OCI-LY1 (cell line): ENCODE measurements around the gene GPR39.

Experiments used
- H2AFZ ChIP-seq: fragments of 200-600 bp; sonication (generic), shearing (Covaris generic); 2 replicates; pipeline ENCODE4 v1.6.0; 2014; ENCODE audit warnings: antibody characterized with exemption, mild to moderate bottlenecking, low read length
- H3F3A ChIP-seq: fragments of 200-600 bp; sonication (generic), shearing (Covaris generic); 2 replicates; pipeline ENCODE4 v1.6.0; 2014; ENCODE audit warnings: mild to moderate bottlenecking, antibody characterized with exemption, low read length, moderate library complexity; ENCODE audit not compliant: insufficient read depth
- H3K27ac ChIP-seq: fragments of 200-600 bp; sonication (generic); 2 replicates; pipeline ENCODE4 v1.5.1; 2014; ENCODE audit warnings: low read length, mixed run types, mild to moderate bottlenecking, low read depth; ENCODE audit not compliant: poor library complexity, severe bottlenecking
- H3K27me3 ChIP-seq: fragments of 200-600 bp; sonication (generic); 2 replicates; pipeline ENCODE4 v1.6.0; 2014; ENCODE audit warnings: antibody characterized with exemption, mild to moderate bottlenecking, low read length, moderate library complexity; ENCODE audit not compliant: insufficient read depth
- H3K36me3 ChIP-seq: fragments of 200-600 bp; sonication (generic); 2 replicates; pipeline ENCODE4 v1.6.1; 2014; ENCODE audit warnings: mild to moderate bottlenecking, antibody characterized with exemption, low read length, moderate library complexity, mixed read lengths; ENCODE audit not compliant: insufficient read depth
- H3K4me1 ChIP-seq: fragments of 200-600 bp; sonication (generic); 2 replicates; pipeline ENCODE4 v1.5.1; 2014; ENCODE audit warnings: mild to moderate bottlenecking, low read length, moderate library complexity; ENCODE audit not compliant: insufficient read depth, severe bottlenecking
- H3K4me2 ChIP-seq: fragments of 200-600 bp; sonication (generic), shearing (Covaris generic); 2 replicates; pipeline ENCODE4 v1.6.1; 2014; ENCODE audit warnings: low read length
- H3K4me3 ChIP-seq: fragments of 200-600 bp; sonication (generic); 2 replicates; pipeline ENCODE4 v1.5.1; 2014; ENCODE audit warnings: low read length, low read depth, mild to moderate bottlenecking, mixed read lengths; ENCODE audit not compliant: poor library complexity, severe bottlenecking
- H3K79me2 ChIP-seq: fragments of 200-600 bp; shearing (Covaris generic); 2 replicates; pipeline ENCODE4 v1.6.1; 2016; ENCODE audit warnings: mixed run types, low read length, mixed read lengths; ENCODE audit not compliant: insufficient read depth
- H3K9ac ChIP-seq: fragments of 200-600 bp; sonication (generic), shearing (Covaris generic); 2 replicates; pipeline ENCODE4 v1.6.1; 2014; ENCODE audit warnings: mild to moderate bottlenecking, low read length, mixed read lengths
- H3K9me2 ChIP-seq: fragments of 200-600 bp; sonication (generic), shearing (Covaris generic); 2 replicates; pipeline ENCODE4 v1.6.1; 2014; ENCODE audit warnings: low read depth, mild to moderate bottlenecking, low read length, mixed read lengths
- H3K9me3 ChIP-seq: fragments of 200-600 bp; shearing (Covaris generic); 2 replicates; pipeline ENCODE4 v1.6.1; 2014; ENCODE audit warnings: low read length, mixed read lengths
- H4K20me1 ChIP-seq: fragments of 200-600 bp; sonication (generic), shearing (Covaris generic); 2 replicates; pipeline ENCODE4 v1.6.0; 2016; ENCODE audit warnings: mild to moderate bottlenecking, low read length; ENCODE audit not compliant: insufficient read depth
- EZH2 ChIP-seq: fragments of 200-600 bp; sonication (generic), shearing (Covaris generic); IDR thresholded peaks from 2 replicates; pipeline ENCODE4 v1.8.0; 2017; ENCODE audit warnings: borderline replicate concordance, mixed run types, mild to moderate bottlenecking, antibody characterized with exemption, low read length, moderate library complexity, mixed read lengths
- TF ChIP-seq, protein P1 (sequence below): fragments of 200-600 bp; sonication (generic), shearing (Covaris generic); IDR thresholded peaks from 2 replicates; pipeline ENCODE4 v1.5.1; 2017; ENCODE audit warnings: mild to moderate bottlenecking, antibody characterized with exemption, low read length, moderate library complexity, mixed read lengths

The GPR39 gene

DNA sequence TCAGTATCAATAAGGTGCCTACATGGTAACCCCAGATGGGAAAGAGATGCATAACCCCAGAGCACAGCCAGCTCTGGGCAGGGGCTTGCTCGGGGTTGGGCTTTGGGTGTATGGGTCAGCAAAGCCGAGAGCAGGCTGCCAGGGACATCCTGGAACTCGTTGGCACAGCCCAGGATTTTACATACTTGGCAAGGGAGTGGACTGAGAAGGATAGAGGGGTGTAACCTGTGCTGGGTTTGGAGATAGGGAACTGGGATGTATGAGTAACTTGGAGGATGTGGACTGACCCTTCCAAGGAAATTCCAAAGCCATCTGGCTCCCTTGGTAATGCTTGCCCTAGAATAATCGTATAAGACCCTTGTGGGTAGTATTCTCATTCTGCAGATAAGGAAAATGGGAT is 44.2 kb downstream of the GPR39 start:
- no peak overlapping the region for H3K9ac ChIP-seq
- H3K9me3 ChIP-seq, result peaks cover 4% of the 10 kb centered on the region; the same call in 1 of the 2 replicates
- H3K27ac ChIP-seq, result no peak overlapping the region
- no peaks in the 10 kb centered on the region for H3F3A ChIP-seq
- no peak for TF ChIP-seq EZH2
- TF ChIP-seq, protein P1, sequence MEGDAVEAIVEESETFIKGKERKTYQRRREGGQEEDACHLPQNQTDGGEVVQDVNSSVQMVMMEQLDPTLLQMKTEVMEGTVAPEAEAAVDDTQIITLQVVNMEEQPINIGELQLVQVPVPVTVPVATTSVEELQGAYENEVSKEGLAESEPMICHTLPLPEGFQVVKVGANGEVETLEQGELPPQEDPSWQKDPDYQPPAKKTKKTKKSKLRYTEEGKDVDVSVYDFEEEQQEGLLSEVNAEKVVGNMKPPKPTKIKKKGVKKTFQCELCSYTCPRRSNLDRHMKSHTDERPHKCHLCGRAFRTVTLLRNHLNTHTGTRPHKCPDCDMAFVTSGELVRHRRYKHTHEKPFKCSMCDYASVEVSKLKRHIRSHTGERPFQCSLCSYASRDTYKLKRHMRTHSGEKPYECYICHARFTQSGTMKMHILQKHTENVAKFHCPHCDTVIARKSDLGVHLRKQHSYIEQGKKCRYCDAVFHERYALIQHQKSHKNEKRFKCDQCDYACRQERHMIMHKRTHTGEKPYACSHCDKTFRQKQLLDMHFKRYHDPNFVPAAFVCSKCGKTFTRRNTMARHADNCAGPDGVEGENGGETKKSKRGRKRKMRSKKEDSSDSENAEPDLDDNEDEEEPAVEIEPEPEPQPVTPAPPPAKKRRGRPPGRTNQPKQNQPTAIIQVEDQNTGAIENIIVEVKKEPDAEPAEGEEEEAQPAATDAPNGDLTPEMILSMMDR, result no peak
- H3K27me3 ChIP-seq, result no peaks in the 10 kb centered on the region
- no peaks in the 10 kb centered on the region for H3K4me1 ChIP-seq
- H3K36me3 ChIP-seq, result no peaks in the 10 kb centered on the region
- H3K9me2 ChIP-seq, result no peaks in the 10 kb centered on the region
- H3K4me3 ChIP-seq, result no peak overlapping the region
- H3K79me2 ChIP-seq, result no peaks in the 10 kb centered on the region
- H4K20me1 ChIP-seq, result no peaks in the 10 kb centered on the region
- no peak overlapping the region for H2AFZ ChIP-seq
- no peak overlapping the region for H3K4me2 ChIP-seq

GRCh38 chr2:132462236-132462635 is 45.6 kb downstream of the GPR39 start:
- Histone ChIP-seq H3K4me3 (no peak overlapping the region), H3F3A (no peaks in the 10 kb centered on the region), H3K9ac (no peak overlapping the region), H3K27ac (no peak overlapping the region), H3K9me3 (peaks cover 12% of the 10 kb centered on the region), H2AFZ (no peak overlapping the region), H3K4me2 (no peak overlapping the region), H3K4me1 (no peaks in the 10 kb centered on the region), H4K20me1 (no peaks in the 10 kb centered on the region), H3K79me2 (no peaks in the 10 kb centered on the region), H3K27me3 (no peaks in the 10 kb centered on the region), H3K36me3 (no peaks in the 10 kb centered on the region), H3K9me2 (no peaks in the 10 kb centered on the region)
- TF ChIP-seq, protein P1, result no peak
- no peak for TF ChIP-seq EZH2

GRCh38 chr2:132463719-132464118 is 47.1 kb downstream of the GPR39 start:
- Histone ChIP-seq H3K27me3 (no peaks in the 10 kb centered on the region), H4K20me1 (no peaks in the 10 kb centered on the region), H3K4me2 (no peak overlapping the region), H3K4me1 (no peaks in the 10 kb centered on the region), H2AFZ (no peak overlapping the region), H3F3A (no peaks in the 10 kb centered on the region), H3K4me3 (no peak overlapping the region), H3K9me2 (no peaks in the 10 kb centered on the region), H3K27ac (no peak overlapping the region), H3K9ac (no peak overlapping the region), H3K79me2 (no peaks in the 10 kb centered on the region), H3K9me3 (peaks cover 13% of the 10 kb centered on the region), H3K36me3 (no peaks in the 10 kb centered on the region)
- TF ChIP-seq, protein P1, result no peak
- no peak for TF ChIP-seq EZH2
